H1 (cell line): Measurements from ENCODE around the gene MYDGF. TPM values are rescaled to one million over a fixed set of nuclear protein-coding genes. Genes with fewer than 3 reads are reported as not detected.

Experiments used
- CBX8 ChIP-seq: fragments of 300-800, 300-1000 bp; sonication (generic); IDR thresholded peaks from 2 replicates; pipeline ENCODE4 v1.7.1; 2016; ENCODE audit warnings: low read depth, low read length, borderline replicate concordance
- CEBPB ChIP-seq: IDR thresholded peaks from 2 replicates; pipeline ENCODE4 v1.6.1; 2012; ENCODE audit warnings: low read depth, low read length
- CHD2 ChIP-seq: IDR thresholded peaks from 2 replicates; pipeline ENCODE4 v1.6.1; 2012; ENCODE audit warnings: low read length, improper control_type of control experiment
- JUN ChIP-seq: IDR thresholded peaks from 2 replicates; pipeline ENCODE4 v1.6.1; 2011; ENCODE audit warnings: low read depth, mild to moderate bottlenecking, improper control_type of control experiment, low read length
- POLR2AphosphoS5 ChIP-seq: IDR thresholded peaks from 2 replicates; pipeline ENCODE4 v1.6.1; 2011; ENCODE audit warnings: low read depth, low read length
- RBBP5 ChIP-seq: IDR thresholded peaks from 2 replicates; pipeline ENCODE4 v1.7.1; 2012; ENCODE audit warnings: low read depth, mild to moderate bottlenecking, inconsistent platforms, low read length, moderate library complexity, borderline replicate concordance
- SAP30 ChIP-seq: fragments of 300-600 bp; sonication (generic); IDR thresholded peaks from 2 replicates; pipeline ENCODE4 v1.7.1; 2012; ENCODE audit warnings: low read length, moderate library complexity, mild to moderate bottlenecking, inconsistent platforms; ENCODE audit not compliant: insufficient read depth, insufficient replicate concordance
- polyA plus RNA-seq, 7 experiments: library from polyadenylated mRNA; depleted of rRNA in 3 of 7; stranded (reverse) in 5 of 7; unstranded in 2 of 7; fragments of >200 nt in 5 of 7; fragments of 200-250 nt in 2 of 7; gene quantifications; 1 replicate in 5 of 7; 2 replicates in 1 of 7; 4 replicates in 1 of 7; pipeline versions ENCODE4 v1.2.1 to v1.2.3, GENCODE V29; 2011 to 2013; ENCODE audit warnings: missing spikeins in 2 of 7, mixed read lengths in 2 of 7
- total RNA-seq: library from RNA; stranded (reverse); fragmentation: NEBNext Ultra II Directional; extraction: Animal tissue kit (Norgen Biotek cat#: 25700); gene quantifications from 2 replicates; pipeline ENCODE4 v1.2.1, GENCODE V29; 2021
- TF ChIP-seq, protein P1 (sequence below): fragments of 300-600 bp; sonication (generic); IDR thresholded peaks from 2 replicates; pipeline ENCODE4 v1.7.1; 2012; ENCODE audit warnings: low read length, moderate library complexity, mild to moderate bottlenecking, inconsistent platforms; ENCODE audit not compliant: insufficient replicate concordance

The MYDGF gene
- total and polyA plus RNA-seq, 2 of the 8 experiments (the other 6 are each of a cell fraction or from before 2014, with no cell fraction given): 40.6 to 51.1 TPM

DNA sequence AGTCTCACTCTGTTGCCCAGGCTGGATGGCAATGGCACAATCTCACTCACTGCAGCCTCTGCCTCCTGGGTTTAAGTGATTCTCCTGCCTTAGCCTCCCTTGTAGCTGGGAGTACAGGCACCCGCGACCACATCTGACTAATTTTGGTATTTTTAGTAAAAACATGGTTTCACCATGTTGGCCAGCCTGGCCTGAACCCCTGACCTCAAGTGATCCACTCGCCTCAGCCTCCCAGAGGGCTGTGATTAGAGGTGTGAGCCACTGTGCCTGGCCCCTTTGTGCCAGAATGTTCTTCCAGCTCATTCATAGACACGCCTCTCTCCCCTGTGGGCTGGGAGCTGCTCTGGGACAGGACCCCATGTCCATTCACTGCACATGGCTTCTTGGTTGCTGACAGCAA, 9.1 kb downstream of the MYDGF start (continued):
- TF ChIP-seq, protein P1, sequence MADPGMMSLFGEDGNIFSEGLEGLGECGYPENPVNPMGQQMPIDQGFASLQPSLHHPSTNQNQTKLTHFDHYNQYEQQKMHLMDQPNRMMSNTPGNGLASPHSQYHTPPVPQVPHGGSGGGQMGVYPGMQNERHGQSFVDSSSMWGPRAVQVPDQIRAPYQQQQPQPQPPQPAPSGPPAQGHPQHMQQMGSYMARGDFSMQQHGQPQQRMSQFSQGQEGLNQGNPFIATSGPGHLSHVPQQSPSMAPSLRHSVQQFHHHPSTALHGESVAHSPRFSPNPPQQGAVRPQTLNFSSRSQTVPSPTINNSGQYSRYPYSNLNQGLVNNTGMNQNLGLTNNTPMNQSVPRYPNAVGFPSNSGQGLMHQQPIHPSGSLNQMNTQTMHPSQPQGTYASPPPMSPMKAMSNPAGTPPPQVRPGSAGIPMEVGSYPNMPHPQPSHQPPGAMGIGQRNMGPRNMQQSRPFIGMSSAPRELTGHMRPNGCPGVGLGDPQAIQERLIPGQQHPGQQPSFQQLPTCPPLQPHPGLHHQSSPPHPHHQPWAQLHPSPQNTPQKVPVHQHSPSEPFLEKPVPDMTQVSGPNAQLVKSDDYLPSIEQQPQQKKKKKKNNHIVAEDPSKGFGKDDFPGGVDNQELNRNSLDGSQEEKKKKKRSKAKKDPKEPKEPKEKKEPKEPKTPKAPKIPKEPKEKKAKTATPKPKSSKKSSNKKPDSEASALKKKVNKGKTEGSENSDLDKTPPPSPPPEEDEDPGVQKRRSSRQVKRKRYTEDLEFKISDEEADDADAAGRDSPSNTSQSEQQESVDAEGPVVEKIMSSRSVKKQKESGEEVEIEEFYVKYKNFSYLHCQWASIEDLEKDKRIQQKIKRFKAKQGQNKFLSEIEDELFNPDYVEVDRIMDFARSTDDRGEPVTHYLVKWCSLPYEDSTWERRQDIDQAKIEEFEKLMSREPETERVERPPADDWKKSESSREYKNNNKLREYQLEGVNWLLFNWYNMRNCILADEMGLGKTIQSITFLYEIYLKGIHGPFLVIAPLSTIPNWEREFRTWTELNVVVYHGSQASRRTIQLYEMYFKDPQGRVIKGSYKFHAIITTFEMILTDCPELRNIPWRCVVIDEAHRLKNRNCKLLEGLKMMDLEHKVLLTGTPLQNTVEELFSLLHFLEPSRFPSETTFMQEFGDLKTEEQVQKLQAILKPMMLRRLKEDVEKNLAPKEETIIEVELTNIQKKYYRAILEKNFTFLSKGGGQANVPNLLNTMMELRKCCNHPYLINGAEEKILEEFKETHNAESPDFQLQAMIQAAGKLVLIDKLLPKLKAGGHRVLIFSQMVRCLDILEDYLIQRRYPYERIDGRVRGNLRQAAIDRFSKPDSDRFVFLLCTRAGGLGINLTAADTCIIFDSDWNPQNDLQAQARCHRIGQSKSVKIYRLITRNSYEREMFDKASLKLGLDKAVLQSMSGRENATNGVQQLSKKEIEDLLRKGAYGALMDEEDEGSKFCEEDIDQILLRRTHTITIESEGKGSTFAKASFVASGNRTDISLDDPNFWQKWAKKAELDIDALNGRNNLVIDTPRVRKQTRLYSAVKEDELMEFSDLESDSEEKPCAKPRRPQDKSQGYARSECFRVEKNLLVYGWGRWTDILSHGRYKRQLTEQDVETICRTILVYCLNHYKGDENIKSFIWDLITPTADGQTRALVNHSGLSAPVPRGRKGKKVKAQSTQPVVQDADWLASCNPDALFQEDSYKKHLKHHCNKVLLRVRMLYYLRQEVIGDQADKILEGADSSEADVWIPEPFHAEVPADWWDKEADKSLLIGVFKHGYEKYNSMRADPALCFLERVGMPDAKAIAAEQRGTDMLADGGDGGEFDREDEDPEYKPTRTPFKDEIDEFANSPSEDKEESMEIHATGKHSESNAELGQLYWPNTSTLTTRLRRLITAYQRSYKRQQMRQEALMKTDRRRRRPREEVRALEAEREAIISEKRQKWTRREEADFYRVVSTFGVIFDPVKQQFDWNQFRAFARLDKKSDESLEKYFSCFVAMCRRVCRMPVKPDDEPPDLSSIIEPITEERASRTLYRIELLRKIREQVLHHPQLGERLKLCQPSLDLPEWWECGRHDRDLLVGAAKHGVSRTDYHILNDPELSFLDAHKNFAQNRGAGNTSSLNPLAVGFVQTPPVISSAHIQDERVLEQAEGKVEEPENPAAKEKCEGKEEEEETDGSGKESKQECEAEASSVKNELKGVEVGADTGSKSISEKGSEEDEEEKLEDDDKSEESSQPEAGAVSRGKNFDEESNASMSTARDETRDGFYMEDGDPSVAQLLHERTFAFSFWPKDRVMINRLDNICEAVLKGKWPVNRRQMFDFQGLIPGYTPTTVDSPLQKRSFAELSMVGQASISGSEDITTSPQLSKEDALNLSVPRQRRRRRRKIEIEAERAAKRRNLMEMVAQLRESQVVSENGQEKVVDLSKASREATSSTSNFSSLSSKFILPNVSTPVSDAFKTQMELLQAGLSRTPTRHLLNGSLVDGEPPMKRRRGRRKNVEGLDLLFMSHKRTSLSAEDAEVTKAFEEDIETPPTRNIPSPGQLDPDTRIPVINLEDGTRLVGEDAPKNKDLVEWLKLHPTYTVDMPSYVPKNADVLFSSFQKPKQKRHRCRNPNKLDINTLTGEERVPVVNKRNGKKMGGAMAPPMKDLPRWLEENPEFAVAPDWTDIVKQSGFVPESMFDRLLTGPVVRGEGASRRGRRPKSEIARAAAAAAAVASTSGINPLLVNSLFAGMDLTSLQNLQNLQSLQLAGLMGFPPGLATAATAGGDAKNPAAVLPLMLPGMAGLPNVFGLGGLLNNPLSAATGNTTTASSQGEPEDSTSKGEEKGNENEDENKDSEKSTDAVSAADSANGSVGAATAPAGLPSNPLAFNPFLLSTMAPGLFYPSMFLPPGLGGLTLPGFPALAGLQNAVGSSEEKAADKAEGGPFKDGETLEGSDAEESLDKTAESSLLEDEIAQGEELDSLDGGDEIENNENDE: no peak
- TF ChIP-seq CEBPB (no peak), RBBP5 (no peak), CHD2 (no peak), JUN (no peak), SAP30 (no peak), CBX8 (no peak), POLR2AphosphoS5 (no peak)
